Activated CD8-positive, alpha-beta T cell treated with anti-CD3 and anti-CD28 coated beads for 36 hours (primary cell): Measurements from ENCODE around the gene RPP21. TPM values are rescaled to one million over a fixed set of nuclear protein-coding genes. Genes with fewer than 3 reads are reported as not detected.

Experiments
- ATAC-seq: fragments of 200-7000 bp; cut with Tn5 transposase; one replicate; pipeline ENCODE4 v1.10.0; 2021; ENCODE audit warnings: mild to moderate bottlenecking, moderate library complexity
- CTCF ChIA-PET: fragments of 350-600 bp; sonication (Branson Sonifier 250); formaldehyde crosslinking; loops from one replicate; lab custom pipeline; 2021; ENCODE audit warnings: antibody characterized with exemption; lab: Charles Lee
- POLR2A ChIA-PET: fragments of 350-600 bp; sonication (Branson Sonifier 250); formaldehyde crosslinking; loops from one replicate; lab custom pipeline; 2021; ENCODE audit warnings: antibody characterized with exemption; lab: Charles Lee
- DNase-seq: peaks from one replicate; pipeline ENCODE4 v3.0.0-alpha.2; 2020
- H3K27ac Mint-ChIP-seq: one replicate; pipeline ENCODE4 v1.8.0; 2021; ENCODE audit warnings: mild to moderate bottlenecking, mixed read lengths
- H3K27me3 Mint-ChIP-seq: one replicate; pipeline ENCODE4 v1.8.0; 2021; ENCODE audit warnings: mixed read lengths
- H3K36me3 Mint-ChIP-seq: one replicate; pipeline ENCODE4 v1.8.0; 2021; ENCODE audit warnings: low read depth, mixed read lengths
- H3K4me1 Mint-ChIP-seq: one replicate; pipeline ENCODE4 v1.8.0; 2021; ENCODE audit warnings: low read depth, mixed read lengths
- H3K4me3 Mint-ChIP-seq: one replicate; pipeline ENCODE4 v1.8.0; 2021; ENCODE audit warnings: mild to moderate bottlenecking, moderate library complexity, mixed read lengths
- H3K9me3 Mint-ChIP-seq: one replicate; pipeline ENCODE4 v1.8.0; 2021; ENCODE audit warnings: mixed read lengths
- intact Hi-C: fragments of 100-400 bp; cut with micrococcal nuclease; formaldehyde crosslinking; loops from one replicate; pipeline ENCODE4 v1.10.0; 2022
- total RNA-seq, 2 experiments: library from RNA; stranded (reverse); gene quantifications; one replicate each; pipeline ENCODE4 v1.2.3, GENCODE V29; 2021
- TF ChIP-seq, protein P1 (sequence below): fragments of 200-600 bp; IDR thresholded peaks from one replicate; pipeline ENCODE4 v1.8.0; 2022; ENCODE audit warnings: antibody characterized with exemption, mild to moderate bottlenecking

The RPP21 gene
- total RNA-seq, 2 experiments from 2014 or later: 43.0 to 43.5 TPM

DNA sequence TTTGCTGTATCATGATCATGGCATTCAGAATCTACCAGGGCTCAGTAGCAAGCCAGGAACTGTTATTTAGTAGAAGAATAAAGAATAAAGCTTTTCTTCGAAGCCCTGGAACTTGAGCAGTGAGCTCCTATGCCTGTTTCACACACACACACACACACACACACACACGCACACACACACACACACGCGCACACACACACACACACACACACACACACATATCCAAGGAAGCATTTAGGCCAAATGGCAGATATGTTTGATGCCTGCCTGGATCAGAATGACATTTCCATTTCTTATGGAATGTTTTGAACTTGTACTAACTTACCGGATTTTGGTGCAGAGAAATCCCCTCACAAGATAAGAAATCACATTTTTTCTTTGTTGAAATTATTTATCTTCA lies 35.5 kb downstream of the RPP21 start:
- TF ChIP-seq, protein P1, sequence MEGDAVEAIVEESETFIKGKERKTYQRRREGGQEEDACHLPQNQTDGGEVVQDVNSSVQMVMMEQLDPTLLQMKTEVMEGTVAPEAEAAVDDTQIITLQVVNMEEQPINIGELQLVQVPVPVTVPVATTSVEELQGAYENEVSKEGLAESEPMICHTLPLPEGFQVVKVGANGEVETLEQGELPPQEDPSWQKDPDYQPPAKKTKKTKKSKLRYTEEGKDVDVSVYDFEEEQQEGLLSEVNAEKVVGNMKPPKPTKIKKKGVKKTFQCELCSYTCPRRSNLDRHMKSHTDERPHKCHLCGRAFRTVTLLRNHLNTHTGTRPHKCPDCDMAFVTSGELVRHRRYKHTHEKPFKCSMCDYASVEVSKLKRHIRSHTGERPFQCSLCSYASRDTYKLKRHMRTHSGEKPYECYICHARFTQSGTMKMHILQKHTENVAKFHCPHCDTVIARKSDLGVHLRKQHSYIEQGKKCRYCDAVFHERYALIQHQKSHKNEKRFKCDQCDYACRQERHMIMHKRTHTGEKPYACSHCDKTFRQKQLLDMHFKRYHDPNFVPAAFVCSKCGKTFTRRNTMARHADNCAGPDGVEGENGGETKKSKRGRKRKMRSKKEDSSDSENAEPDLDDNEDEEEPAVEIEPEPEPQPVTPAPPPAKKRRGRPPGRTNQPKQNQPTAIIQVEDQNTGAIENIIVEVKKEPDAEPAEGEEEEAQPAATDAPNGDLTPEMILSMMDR: no peak
- CTCF ChIA-PET: interaction anchor here (1.0 to 1.5 kb wide), 4 partner anchors 15 to 73 kb away, joined by 3 to 4 read pairs (median 4); no protein-coding TSS in a partner anchor
- no peak for DNase-seq
- no peak overlapping the region for H3K4me3 Mint-ChIP-seq
- H3K27ac Mint-ChIP-seq: no peak overlapping the region
- peaks cover 39% of the 10 kb centered on the region for H3K27me3 Mint-ChIP-seq
- no peaks in the 10 kb centered on the region for H3K36me3 Mint-ChIP-seq
- POLR2A ChIA-PET: no interaction called here
- ATAC-seq: no peak
- H3K4me1 Mint-ChIP-seq: no peaks in the 10 kb centered on the region
- no peaks in the 10 kb centered on the region for H3K9me3 Mint-ChIP-seq
- intact Hi-C loops: no loop called here

DNA sequence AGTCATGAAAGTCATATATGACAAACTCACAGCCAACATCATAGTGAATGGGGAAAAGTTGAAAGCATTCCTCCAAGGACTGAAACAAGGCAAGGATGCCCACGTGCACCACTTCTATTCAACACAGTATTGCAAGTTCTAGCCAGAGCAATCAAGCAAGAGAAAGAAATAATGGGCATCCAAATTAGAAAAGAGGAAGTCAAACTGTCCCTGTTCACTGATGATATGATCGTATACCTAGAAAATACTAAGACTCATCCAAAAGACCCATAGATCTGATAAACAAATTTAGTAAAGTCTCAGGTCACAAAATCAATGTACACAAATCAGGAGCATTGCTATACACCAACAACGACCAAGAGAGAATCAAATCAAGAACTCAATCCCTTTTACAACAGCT lies 41.2 kb downstream of the RPP21 start:
- TF ChIP-seq, protein P1: no peak
- H3K4me1 Mint-ChIP-seq: no peaks in the 10 kb centered on the region
- ChIA-PET CTCF (interaction anchor here (1.8 kb wide), 1 partner anchor 11 kb away, joined by 3 read pairs; no protein-coding TSS in a partner anchor), POLR2A (no interaction called here)
- intact Hi-C loops: no loop called here
- H3K27me3 Mint-ChIP-seq: peaks cover 67% of the 10 kb centered on the region
- no peak for ATAC-seq
- no peak overlapping the region for H3K4me3 Mint-ChIP-seq
- no peak overlapping the region for H3K27ac Mint-ChIP-seq
- H3K36me3 Mint-ChIP-seq: no peaks in the 10 kb centered on the region
- DNase-seq: no peak
- H3K9me3 Mint-ChIP-seq: no peaks in the 10 kb centered on the region

DNA sequence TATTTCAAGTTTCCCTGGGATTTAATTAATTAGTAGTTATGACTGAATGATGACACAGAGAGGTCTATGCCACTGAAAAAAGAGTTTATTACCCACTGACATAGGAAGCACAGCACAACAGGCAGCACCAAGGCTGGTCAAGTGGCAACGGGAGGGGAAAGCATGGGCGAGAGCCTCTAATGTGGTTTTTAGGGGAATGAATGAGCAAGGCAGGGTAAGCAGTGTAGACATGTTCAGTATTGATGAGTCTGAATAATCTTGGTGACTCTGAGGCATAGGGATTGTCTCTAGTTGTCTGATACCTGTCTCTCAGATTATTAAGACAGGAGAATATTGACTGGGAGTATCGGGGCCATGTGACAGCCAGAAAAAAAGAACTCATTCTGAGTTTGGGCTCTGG lies 46.3 kb downstream of the RPP21 start:
- intact Hi-C loops: no loop called here
- Mint-ChIP-seq H3K27ac (no peak overlapping the region), H3K27me3 (peaks cover 51% of the 10 kb centered on the region), H3K36me3 (no peaks in the 10 kb centered on the region), H3K4me1 (no peaks in the 10 kb centered on the region), H3K4me3 (no peak overlapping the region), H3K9me3 (no peaks in the 10 kb centered on the region)
- TF ChIP-seq, protein P1: no peak
- CTCF ChIA-PET: no interaction called here
- POLR2A ChIA-PET: no interaction called here
- ATAC-seq: no peak
- no peak for DNase-seq

DNA sequence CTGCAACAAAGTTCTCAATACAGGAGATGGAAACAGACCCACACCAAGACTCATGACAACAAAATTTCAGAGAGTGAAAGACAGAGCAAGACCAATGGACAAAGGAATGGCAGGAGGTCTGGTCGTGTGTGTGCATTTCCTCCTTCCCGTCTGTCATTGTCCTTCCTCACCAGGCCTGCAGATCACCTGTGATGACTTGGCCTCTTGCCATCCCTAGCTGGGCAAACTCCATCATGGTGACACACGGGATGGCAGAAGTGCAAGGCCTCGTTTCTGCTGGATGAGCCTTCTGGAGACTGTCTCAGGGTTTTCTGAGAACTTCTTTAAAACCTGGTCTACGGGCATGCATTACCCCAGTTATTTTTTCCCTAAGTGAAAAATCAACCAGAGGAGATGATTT lies 49.2 kb downstream of the RPP21 start:
- ChIA-PET POLR2A (no interaction called here), CTCF (interaction anchor here (1.7 to 2.0 kb wide), 3 partner anchors 36 to 175 kb away, joined by 7 to 9 read pairs (median 7); no protein-coding TSS in a partner anchor)
- ATAC-seq: no peak
- H3K4me3 Mint-ChIP-seq: no peak overlapping the region
- no peak overlapping the region for H3K27ac Mint-ChIP-seq
- no peaks in the 10 kb centered on the region for H3K9me3 Mint-ChIP-seq
- TF ChIP-seq, protein P1: no peak
- peaks cover 39% of the 10 kb centered on the region for H3K27me3 Mint-ChIP-seq
- H3K36me3 Mint-ChIP-seq: no peaks in the 10 kb centered on the region
- H3K4me1 Mint-ChIP-seq: no peaks in the 10 kb centered on the region
- no peak for DNase-seq
- intact Hi-C loops: no loop called here

Other genes with a start within 250 kb of the RPP21 start
- not detected for gene TRIM31, start 232.1 kb upstream of the RPP21 start, total RNA-seq
- not detected for gene TRIM40, start 209.0 kb upstream of the RPP21 start, total RNA-seq
- not detected for gene TRIM10, start 183.9 kb upstream of the RPP21 start, total RNA-seq
- not detected for gene TRIM15, start 181.6 kb upstream of the RPP21 start, total RNA-seq
- 10 to 100 TPM; 43.4 to 45.0 TPM for gene TRIM26, start 131.8 kb upstream of the RPP21 start, total RNA-seq
- gene TRIM39, start 18.2 kb upstream of the RPP21 start, total RNA-seq: 10 to 100 TPM; 21.6 to 22.3 TPM
- 100 to 1,000 TPM; 493 to 499 TPM for gene HLA-E, start 144.4 kb downstream of the RPP21 start, total RNA-seq
- 100 to 1,000 TPM; 107 to 122 TPM for gene GNL1, start 211.3 kb downstream of the RPP21 start, total RNA-seq
- gene PRR3, start 212.1 kb downstream of the RPP21 start, total RNA-seq: 10 to 100 TPM; 23.0 to 24.6 TPM
- 10 to 100 TPM; 86.9 to 88.0 TPM for gene ABCF1, start 226.3 kb downstream of the RPP21 start, total RNA-seq